K562 (cell line): Measurements from ENCODE around the gene PRTN3.

Experiments
- CTCF ChIP-seq, 3 experiments: IDR thresholded peaks in 2 of 3; conservative IDR thresholded peaks in 1 of 3; 2 replicates each; pipeline ENCODE4 v1.5.1; 2011 to 2012; ENCODE audit warnings: low read length in 3 of 3, mild to moderate bottlenecking in 3 of 3, control low read depth in 2 of 3, improper control_type of control experiment in 1 of 3, inconsistent platforms in 1 of 3, low read depth in 1 of 3, mixed read lengths in 1 of 3, moderate library complexity in 1 of 3; ENCODE audit not compliant: insufficient read depth in 2 of 3
- EP300 ChIP-seq: IDR thresholded peaks from 2 replicates; pipeline ENCODE4 v1.6.1; 2012; ENCODE audit warnings: low read length, improper control_type of control experiment
- MAFK ChIP-seq: IDR thresholded peaks from 2 replicates; pipeline ENCODE4 v1.6.1; 2011; ENCODE audit warnings: low read length, improper control_type of control experiment
- PHB ChIP-seq: fragments of 250-450 bp; sonication (Bioruptor Pico); IDR thresholded peaks from 2 replicates; pipeline ENCODE4 v1.5.0; 2021
- ZBTB26 ChIP-seq: fragments of 450-650 bp; formaldehyde crosslinking; IDR thresholded peaks from 2 replicates; pipeline ENCODE4 v1.4.0; 2022; ENCODE audit warnings: missing genetic modification characterization
- ZFP30 ChIP-seq: fragments of 250-450 bp; sonication (Bioruptor Pico); IDR thresholded peaks from 2 replicates; pipeline ENCODE4 v1.8.0; 2022; ENCODE audit warnings: moderate library complexity, mild to moderate bottlenecking, inconsistent platforms, borderline replicate concordance

GRCh38 chr19:814152-815078, 26.4 kb upstream of the PRTN3 start:
- TF ChIP-seq PHB (CRISPR knock-in tag) (no peak), MAFK (no peak), CTCF (IDR thresholded peaks at IDR 0.05 in 2 of 3, conservative IDR thresholded peaks at IDR 0.05 in 1 of 3; ENCODE audit: insufficient read depth in 2 of 3, low read depth in 1 of 3, low read length in 3 of 3) (no peak), ZBTB26 (CRISPR knock-in tag) (no peak), EP300 (no peak), ZFP30 (no peak)
